Coronary artery (tissue), 2 donors: ENCODE measurements around the gene EFCAB11.

Experiments
- DNase-seq: peaks from one replicate; pipeline ENCODE4 v3.0.0-alpha.2; 2017; ENCODE audit warnings: low spot score
- H3K27ac ChIP-seq, 2 donors: fragments of 200-600 bp; sonication (generic); one replicate each; pipeline ENCODE4 v1.5.1; 2016 to 2019
- H3K4me3 ChIP-seq: fragments of 200-600 bp; sonication (generic); 2 replicates; pipeline ENCODE4 v1.5.1; 2016; ENCODE audit warnings: mild to moderate bottlenecking, moderate library complexity
- CTCF ChIP-seq: fragments of 200-600 bp; sonication (generic); IDR thresholded peaks from one replicate; pipeline ENCODE4 v1.5.1; 2019; ENCODE audit warnings: antibody characterized with exemption

EFCAB11 gene

GRCh38 chr14:89797148-89797547 is 157.4 kb downstream of the EFCAB11 start:
- H3K27ac ChIP-seq: no peak overlapping the region
- DNase-seq: no peak
- H3K4me3 ChIP-seq: no peak overlapping the region
- no peak for TF ChIP-seq CTCF

- Histone ChIP-seq H3K27ac (peak overlapping the region in 1 of 2 donors; percentile 68), H3K4me3 (no peak overlapping the region)
- no peak for TF ChIP-seq CTCF
- no peak for DNase-seq
Observed at GRCh38 chr14:89794096-89794495, 160.4 kb downstream of the EFCAB11 start.

- Histone ChIP-seq H3K27ac (peak overlapping the region in 1 of 2 donors; percentile 68), H3K4me3 (no peak overlapping the region)
- TF ChIP-seq CTCF: no peak
- no peak for DNase-seq
Observed at GRCh38 chr14:89793367-89793716, 161.2 kb downstream of the EFCAB11 start.

GRCh38 chr14:89792489-89793366 is 161.8 kb downstream of the EFCAB11 start:
- Histone ChIP-seq H3K4me3 (peak overlapping the region; percentile 20), H3K27ac (peak overlapping the region in 1 of 2 donors; percentile 75)
- DNase-seq: no peak
- TF ChIP-seq CTCF: no peak

DNA sequence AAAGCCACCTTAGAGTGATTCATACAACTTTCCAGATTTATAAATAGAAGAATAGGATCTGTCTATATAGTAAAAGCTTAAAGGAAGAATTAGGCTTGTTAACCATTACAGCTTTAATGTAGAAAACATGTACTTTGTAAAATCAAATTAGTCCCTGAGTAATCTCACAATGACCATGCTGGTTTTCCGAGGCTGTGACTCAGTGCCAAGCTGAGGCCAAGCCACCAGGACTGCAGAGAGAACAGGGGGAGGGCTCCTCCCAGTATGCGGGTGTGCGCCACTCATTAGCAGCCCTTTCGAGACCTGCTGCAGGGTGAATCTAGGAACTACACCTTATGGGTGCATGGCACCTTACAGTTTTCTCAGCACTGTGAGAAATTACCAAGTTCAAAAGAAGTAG is 167.0 kb downstream of the EFCAB11 start:
- no peak for DNase-seq
- H3K4me3 ChIP-seq: no peak overlapping the region
- no peak for TF ChIP-seq CTCF
- no peak overlapping the region for H3K27ac ChIP-seq

GRCh38 chr14:89781046-89781445 is 173.5 kb downstream of the EFCAB11 start:
- Histone ChIP-seq H3K4me3 (no peak overlapping the region), H3K27ac (no peak overlapping the region)
- no peak for TF ChIP-seq CTCF
- DNase-seq: no peak

DNA sequence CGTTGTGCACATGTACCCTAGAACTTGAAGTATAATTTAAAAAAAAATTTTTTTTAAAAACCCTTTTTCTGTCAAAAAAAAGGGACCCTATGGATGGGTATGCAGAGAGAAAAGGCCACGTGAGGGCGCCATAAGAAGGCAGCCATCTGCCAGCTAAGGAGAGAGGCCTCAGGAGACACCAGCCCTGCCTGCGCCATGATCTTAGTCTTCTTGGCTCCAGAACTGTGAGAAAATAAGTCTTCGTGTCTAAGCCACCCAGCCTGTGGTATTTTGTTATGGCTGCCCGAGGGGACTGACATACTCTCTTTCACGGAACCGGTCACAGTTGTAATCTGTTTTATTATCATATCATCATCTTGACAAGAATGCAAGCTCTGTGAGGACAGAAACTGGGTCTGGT is 174.8 kb downstream of the EFCAB11 start:
- Histone ChIP-seq H3K4me3 (no peak overlapping the region), H3K27ac (no peak overlapping the region)
- no peak for DNase-seq
- TF ChIP-seq CTCF: no peak
